Pancreas (tissue), 10 donors: ENCODE results near the gene TRIM21. TPM values are rescaled to one million over a fixed set of nuclear protein-coding genes. Genes with fewer than 3 reads are reported as not detected.

ENCODE experiments used
- ATAC-seq, 4 donors: fragments of 200-7000 bp; cut with Tn5 transposase; one replicate each; pipeline versions ENCODE4 v1.8.0 to v1.9.1; 2020; ENCODE audit warnings: mild to moderate bottlenecking in 4 of 4, moderate library complexity in 4 of 4
- DNase-seq, 6 donors: peaks; one replicate each; pipeline ENCODE4 v3.0.0-alpha.2; 2020
- FAIRE-seq: peaks from 2 replicates; lab custom pipeline; 2012; peaks lifted over from hg19 to GRCh38; lab: Jason Lieb, UNC
- H3K27ac ChIP-seq, 4 donors: fragments of 200-600 bp; sonication (generic); 1 replicate in 3 of 4; 2 replicates in 1 of 4; pipeline versions ENCODE4 v1.5.0 to v1.8.0; 2020
- H3K27me3 ChIP-seq, 4 donors: fragments of 200-600 bp; one replicate each; pipeline ENCODE4 v1.8.0; 2021
- H3K36me3 ChIP-seq, 3 donors: fragments of 200-600 bp; sonication (generic) in 1 of 3; one replicate each; pipeline versions ENCODE4 v1.5.0 to v1.8.0; 2020 to 2021
- H3K4me1 ChIP-seq, 3 donors: fragments of 200-600 bp; one replicate each; pipeline ENCODE4 v1.8.0; 2021
- H3K4me3 ChIP-seq, 4 donors: fragments of 200-600 bp; sonication (generic) in 2 of 4; one replicate each; pipeline versions ENCODE4 v1.5.0 to v1.8.0; 2020 to 2021
- H3K9me3 ChIP-seq, 4 donors: fragments of 200-600 bp; one replicate each; pipeline ENCODE4 v1.8.0; 2021
- WGBS, 2 donors: extraction: QIAGEN DNeasy Blood & Tissue Kit; methylation state at CpG; one replicate each; pipeline ENCODE4 v1.1.7; 2013; 5-methylcytosine and 5-hydroxymethylcytosine counted together
- intact Hi-C, 3 donors: fragments of 100-400 bp; cut with DNase I; formaldehyde crosslinking; loops; one replicate each; pipeline versions ENCODE4 v1.11.1 to v1.14.2; 2022
- polyA plus RNA-seq, 2 donors: library from polyadenylated mRNA; stranded (reverse); fragments of 200-250 nt; gene quantifications; one replicate each; pipeline ENCODE4 v1.2.3, GENCODE V29; 2013
- total RNA-seq, 6 donors: library from RNA; stranded (reverse); fragmentation: NEBNext Ultra II Directional in 4 of 6; extraction: Animal tissue kit (Norgen Biotek cat#: 25700) in 4 of 6; gene quantifications; one replicate each; pipeline versions ENCODE4 v1.2.1 to v1.2.4, GENCODE V29; 2021 to 2023
- TF ChIP-seq, protein P1 (sequence below), 4 donors: fragments of 200-600 bp; sonication (generic) in 3 of 4; IDR thresholded peaks; one replicate each; pipeline versions ENCODE4 v1.5.0 to v1.8.0; 2021; ENCODE audit warnings: antibody characterized with exemption in 4 of 4
- donor health status: healthy with polysubstance abuse.
- donor health status: DM: no; HTN: no; CAD: no; lungs with moderate emphysema.
- donor health status: DM: no; HTN: no; CAD: no.
- donor health status: control.
- donor health status: control.
- donor health status: Bipolar disorder and iron deficiency.
- donor health status: DM: yes; HTN: yes; CAD: no.
- donor health status: DM: no; HTN: no; CAD: no.
- donor health status: DM: no; HTN: no; CAD: no.
- donor health status: DM: yes; HTN: yes; CAD: no.

Gene TRIM21
- total and polyA plus RNA-seq, 8 donors: 3.5 to 12.9 (median 6.7) TPM

DNA sequence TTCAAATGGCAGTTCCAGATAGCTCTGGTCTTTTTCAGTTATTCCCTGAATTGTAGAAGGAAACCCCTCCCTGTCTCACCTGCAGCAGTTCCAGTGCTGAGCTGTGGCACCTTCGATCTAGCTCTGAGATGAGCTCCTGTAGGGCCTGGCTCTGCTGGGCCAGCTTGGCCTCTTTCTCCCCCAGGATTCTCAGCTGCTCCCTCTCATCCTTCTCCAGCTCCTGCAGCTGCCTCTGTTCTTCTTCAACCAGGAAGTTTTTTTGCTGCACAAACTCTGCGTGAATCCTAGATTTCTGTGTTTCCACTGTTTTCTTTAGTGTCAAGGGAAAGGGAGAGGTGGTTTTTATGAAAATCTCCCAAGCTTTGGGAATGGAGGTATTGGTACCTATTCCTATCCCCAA, 5.3 kb downstream of the TRIM21 start:
- FAIRE-seq (no peak), ATAC-seq (no peak), DNase-seq (no peak)
- Histone ChIP-seq H3K27me3 (no peaks in the 10 kb centered on the region), H3K9me3 (no peaks in the 10 kb centered on the region), H3K27ac (no peak overlapping the region), H3K36me3 (peaks cover 0 to 35% (median 8%) of the 10 kb centered on the region in 3 donors), H3K4me3 (no peak overlapping the region), H3K4me1 (peaks cover 0 to 4% (median 0%) of the 10 kb centered on the region in 3 donors)
- TF ChIP-seq, protein P1, sequence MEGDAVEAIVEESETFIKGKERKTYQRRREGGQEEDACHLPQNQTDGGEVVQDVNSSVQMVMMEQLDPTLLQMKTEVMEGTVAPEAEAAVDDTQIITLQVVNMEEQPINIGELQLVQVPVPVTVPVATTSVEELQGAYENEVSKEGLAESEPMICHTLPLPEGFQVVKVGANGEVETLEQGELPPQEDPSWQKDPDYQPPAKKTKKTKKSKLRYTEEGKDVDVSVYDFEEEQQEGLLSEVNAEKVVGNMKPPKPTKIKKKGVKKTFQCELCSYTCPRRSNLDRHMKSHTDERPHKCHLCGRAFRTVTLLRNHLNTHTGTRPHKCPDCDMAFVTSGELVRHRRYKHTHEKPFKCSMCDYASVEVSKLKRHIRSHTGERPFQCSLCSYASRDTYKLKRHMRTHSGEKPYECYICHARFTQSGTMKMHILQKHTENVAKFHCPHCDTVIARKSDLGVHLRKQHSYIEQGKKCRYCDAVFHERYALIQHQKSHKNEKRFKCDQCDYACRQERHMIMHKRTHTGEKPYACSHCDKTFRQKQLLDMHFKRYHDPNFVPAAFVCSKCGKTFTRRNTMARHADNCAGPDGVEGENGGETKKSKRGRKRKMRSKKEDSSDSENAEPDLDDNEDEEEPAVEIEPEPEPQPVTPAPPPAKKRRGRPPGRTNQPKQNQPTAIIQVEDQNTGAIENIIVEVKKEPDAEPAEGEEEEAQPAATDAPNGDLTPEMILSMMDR (IDR thresholded peaks at IDR 0.05): no peak
- intact Hi-C loops: no loop called here
- WGBS, 2 donors: 94 to 96% methylated on average over 2 of the region's 2 CpGs

GRCh38 chr11:4385978-4386740, 7.3 kb downstream of the TRIM21 start:
- Histone ChIP-seq H3K4me1 (no peaks in the 10 kb centered on the region), H3K27me3 (no peaks in the 10 kb centered on the region), H3K4me3 (no peak overlapping the region), H3K9me3 (no peaks in the 10 kb centered on the region), H3K27ac (no peak overlapping the region), H3K36me3 (peaks cover 0 to 35% (median 8%) of the 10 kb centered on the region in 3 donors)
- ATAC-seq (no peak), FAIRE-seq (no peak), DNase-seq (no peak)
- intact Hi-C loops: no loop called here
- 95 to 97% methylated on average over 3 of the region's 3 CpGs for WGBS, 2 donors
- TF ChIP-seq, protein P1 (IDR thresholded peaks at IDR 0.05): no peak

DNA sequence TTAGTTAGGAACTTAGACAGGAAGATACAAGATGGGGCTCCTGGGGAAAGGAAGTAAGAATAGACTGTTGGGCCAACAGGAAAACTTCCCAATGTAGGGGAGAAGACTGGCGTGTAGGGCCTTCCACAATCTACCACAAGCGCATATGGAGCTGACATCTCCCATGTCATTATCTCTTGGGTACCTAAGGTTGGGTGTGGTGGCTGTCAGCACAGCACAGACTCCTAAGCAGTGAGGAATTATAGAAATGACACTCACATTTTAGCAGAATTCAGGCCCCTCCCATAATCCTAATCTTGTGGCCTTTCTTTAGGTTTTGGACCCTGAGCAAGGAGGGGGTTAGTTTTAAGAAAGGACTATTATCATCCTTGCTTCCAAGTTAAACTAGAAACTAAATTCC, 11.6 kb downstream of the TRIM21 start:
- H3K36me3 ChIP-seq: peaks cover 0 to 8% (median 3%) of the 10 kb centered on the region in 3 donors
- FAIRE-seq: no peak
- DNase-seq: no peak
- TF ChIP-seq, protein P1 (IDR thresholded peaks at IDR 0.05): no peak
- H3K4me1 ChIP-seq: no peaks in the 10 kb centered on the region
- ATAC-seq: no peak
- no peak overlapping the region for H3K27ac ChIP-seq
- intact Hi-C loops: no loop called here
- H3K9me3 ChIP-seq: no peaks in the 10 kb centered on the region
- no peak overlapping the region for H3K4me3 ChIP-seq
- 41 to 70% methylated on average over 2 of the region's 2 CpGs for WGBS, 2 donors
- H3K27me3 ChIP-seq: no peaks in the 10 kb centered on the region

DNA sequence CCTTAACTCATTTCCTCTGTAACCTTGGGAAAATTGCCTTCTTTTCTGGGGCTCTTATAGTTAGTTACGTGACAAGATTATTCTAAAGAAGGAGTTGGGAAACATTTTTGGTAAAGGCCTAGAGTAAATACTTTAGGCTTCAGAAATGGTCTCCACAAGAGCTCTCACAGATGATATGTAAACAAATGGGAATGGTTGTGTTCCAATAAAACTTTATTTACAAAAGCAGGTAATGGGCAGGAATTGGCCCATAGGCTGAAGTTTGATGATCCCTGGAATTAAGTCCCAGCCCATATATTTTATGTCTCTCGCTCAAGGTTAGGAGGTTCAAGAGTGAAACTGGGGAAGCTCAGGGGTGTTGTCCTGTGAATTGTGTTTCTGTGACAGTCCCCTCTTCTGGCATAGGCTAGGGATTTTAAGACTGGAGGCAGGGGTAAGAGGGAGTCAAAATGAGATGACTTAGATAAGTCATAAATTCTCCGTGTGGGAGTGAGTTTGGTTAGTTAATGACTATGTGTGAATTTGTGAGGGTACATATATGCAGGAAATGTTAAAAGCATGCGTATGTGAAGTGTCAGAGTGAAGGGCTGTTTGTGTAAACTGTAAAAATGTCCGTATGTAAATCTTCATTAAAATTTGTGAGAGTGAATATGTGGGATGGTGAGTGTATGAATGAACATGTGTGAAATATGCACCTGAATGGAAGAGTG, 17.9 kb downstream of the TRIM21 start:
- ATAC-seq (no peak), DNase-seq (no peak), FAIRE-seq (no peak)
- no peak overlapping the region for H3K27ac ChIP-seq
- H3K9me3 ChIP-seq: no peaks in the 10 kb centered on the region
- H3K4me3 ChIP-seq: no peak overlapping the region
- no peaks in the 10 kb centered on the region for H3K27me3 ChIP-seq
- TF ChIP-seq, protein P1 (IDR thresholded peaks at IDR 0.05): no peak
- WGBS, 2 donors: 75 to 76% methylated on average over 5 of the region's 5 CpGs
- no peaks in the 10 kb centered on the region for H3K36me3 ChIP-seq
- no peaks in the 10 kb centered on the region for H3K4me1 ChIP-seq
- intact Hi-C loops: no loop called here

DNA sequence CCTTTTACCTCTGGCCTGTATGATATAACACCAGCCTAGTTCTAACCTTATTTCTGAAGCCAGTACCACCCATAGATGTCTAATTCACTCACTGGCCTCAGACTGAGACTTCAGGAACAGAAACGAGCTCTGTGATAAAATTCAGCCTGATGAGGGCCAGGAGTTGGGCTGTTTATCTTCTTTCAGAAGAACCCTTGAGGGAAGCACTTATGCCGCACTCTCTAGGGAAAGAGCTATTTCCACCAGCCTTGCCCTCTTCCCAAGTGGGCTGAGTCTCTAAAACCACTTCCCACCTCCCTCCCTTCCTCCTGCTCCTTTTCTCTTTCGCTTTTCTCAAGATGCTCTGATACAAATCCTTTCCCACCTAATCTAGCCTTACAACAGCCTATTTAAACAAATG, 23.3 kb downstream of the TRIM21 start:
- no peaks in the 10 kb centered on the region for H3K27me3 ChIP-seq
- no peak overlapping the region for H3K27ac ChIP-seq
- H3K4me3 ChIP-seq: no peak overlapping the region
- no peak for ATAC-seq
- no peak for DNase-seq
- no peaks in the 10 kb centered on the region for H3K36me3 ChIP-seq
- FAIRE-seq: no peak
- WGBS, 2 donors: 60 to 73% methylated on average over 3 of the region's 3 CpGs
- intact Hi-C loops: no loop called here
- H3K9me3 ChIP-seq: no peaks in the 10 kb centered on the region
- TF ChIP-seq, protein P1 (IDR thresholded peaks at IDR 0.05): no peak
- H3K4me1 ChIP-seq: no peaks in the 10 kb centered on the region
